Activated CD4-positive, alpha-beta T cell treated with anti-CD3 and anti-CD28 coated beads, Interleukin-10, Interleukin-2, amounts not matched to agents 100 ng/mL and 50 ng/mL, durations not matched to agents 16 hours and 8 hours (primary cell): ENCODE results near the gene NT5DC2.
A peak's percentile ranks its signal among the peaks of the same experiment; 100 is the strongest.

Source experiments
- DNase-seq: peaks from one replicate; pipeline ENCODE4 v3.0.0-alpha.2; 2020

The NT5DC2 gene

DNA sequence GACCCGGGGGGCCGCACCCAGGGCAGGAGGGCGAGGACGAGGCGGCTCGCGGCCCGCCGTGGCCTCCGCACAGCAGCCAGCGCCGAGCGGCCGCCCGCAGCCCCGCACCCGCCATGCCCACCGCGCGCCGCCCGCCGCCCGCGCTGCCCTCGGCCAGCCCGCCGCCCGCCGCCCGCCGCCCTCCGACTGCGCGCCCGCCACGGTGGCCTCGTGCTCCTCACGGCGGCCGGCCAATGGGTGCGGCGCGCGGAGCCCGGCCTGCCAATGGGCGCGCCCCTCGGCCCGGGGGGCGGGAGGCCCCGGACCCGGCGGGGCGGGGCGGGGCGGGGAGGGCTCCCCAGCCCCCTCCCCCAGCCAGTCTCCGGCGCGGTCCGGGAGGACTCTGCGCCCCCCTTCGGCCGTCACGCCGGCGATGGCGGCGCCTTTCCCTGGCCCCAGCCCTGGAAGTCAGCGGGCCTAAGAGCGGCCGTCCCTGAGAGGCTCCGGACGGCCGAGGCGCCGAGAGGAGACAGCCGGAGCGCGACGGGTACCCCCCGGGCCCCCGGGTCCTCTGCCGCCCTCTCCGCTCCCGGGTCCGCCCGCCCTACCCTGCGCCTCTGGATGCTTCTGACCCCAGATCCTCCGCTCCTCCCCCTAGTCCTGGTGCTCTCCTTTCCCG lies at the start of gene NT5DC2:
Gene NT5DC2 (minus strand): TSS at position 235 of the 658 bp plus-strand sequence. CDS start 120 bp downstream, at position 115.
- peak; percentile 84 for DNase-seq

GRCh38 chr3:52574056-52574965 lies 40.7 kb upstream of the NT5DC2 start:
- no peak for DNase-seq

DNA sequence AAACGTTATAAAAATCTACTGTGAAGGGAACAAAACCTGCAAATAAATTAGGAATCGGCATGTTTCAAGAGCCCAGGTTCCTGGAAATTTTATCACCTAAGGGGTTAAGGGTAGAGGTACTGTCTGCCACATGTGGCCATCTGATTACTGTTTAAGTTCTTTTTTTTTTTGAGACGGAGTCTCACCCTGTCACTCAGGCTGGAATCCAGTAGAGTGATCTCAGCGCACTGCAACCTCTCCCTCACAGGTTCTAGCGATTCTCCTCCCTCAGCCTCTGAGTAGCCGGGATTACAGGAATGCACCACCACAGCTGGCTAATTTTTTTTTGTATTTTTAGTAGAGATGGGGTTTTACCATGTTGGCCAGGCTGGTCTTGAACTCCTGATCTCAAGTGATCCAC lies 38.6 kb upstream of the NT5DC2 start:
- DNase-seq: no peak

GRCh38 chr3:52570076-52570475 lies 36.4 kb upstream of the NT5DC2 start:
- DNase-seq: no peak

DNA sequence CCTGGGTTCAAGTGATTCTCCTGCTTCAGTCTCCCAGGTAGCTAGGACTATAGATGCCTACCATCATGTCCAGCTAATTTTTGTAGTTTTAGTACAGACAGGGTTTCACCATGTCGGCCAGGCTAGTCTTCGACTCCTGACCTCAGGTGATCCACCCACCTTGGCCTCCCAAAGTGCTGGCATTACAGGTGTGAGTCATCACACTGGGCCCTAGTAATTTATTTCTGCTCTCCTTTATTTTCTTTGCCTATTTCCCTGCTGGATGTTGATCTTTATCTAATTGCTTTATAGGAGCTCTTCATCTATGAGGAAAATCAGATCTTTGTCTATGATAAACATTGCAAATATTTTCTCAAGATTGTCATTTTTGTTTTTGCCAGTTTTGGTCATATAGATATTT lies 34.4 kb upstream of the NT5DC2 start:
- DNase-seq: no peak

DNA sequence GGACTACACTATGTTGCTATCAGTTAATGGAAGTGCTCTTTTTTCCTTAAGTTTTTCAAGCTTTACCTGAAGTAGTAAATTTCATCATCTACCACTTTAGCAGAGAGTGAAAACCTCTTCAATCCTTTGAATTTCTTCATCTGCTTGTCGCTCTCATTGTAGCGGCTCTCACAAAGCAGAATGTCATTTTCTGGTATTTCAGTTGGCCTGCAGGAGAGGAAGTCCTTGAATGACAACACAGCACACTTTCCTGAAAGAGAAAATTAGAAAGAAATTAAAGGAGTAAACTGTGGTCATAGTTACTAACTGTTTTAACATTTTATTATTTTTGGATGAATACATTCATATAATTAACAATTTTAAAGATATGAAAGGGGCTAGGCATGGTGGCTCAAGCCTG lies 30.3 kb upstream of the NT5DC2 start:
- no peak for DNase-seq

DNA sequence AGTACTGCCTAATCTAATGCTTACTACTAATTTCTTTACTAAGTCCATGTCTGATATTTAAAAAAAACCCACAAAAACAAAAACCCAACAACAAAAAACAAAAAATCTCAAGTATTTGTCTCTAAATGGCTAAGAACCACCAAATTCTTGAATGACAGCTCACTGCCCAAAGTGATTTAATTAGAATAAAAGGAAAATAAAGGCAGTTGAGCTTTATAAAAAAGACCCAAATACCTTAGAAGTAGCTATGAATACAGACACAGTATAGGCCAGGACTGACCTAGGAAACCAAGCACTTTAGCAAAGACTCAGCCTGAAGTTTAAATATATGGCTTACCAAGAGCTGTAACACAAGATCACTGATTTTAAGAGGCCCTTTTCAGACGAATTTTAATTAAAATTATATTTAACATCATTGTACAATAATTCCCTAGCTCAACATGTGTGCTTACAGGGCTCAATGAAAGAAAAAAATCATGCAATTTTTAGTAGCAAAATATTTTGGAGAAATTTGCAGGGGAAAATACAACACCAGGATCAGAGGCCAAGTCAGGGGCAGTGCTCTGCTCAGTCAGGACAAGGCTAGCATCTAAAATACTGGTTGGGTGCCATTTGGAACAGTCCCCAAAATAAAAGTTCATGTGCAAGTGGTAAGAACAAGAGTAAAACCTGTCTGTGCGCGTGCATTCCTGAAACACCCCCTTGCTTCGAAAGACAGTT lies 27.5 kb upstream of the NT5DC2 start:
- no peak for DNase-seq

- no peak for DNase-seq
Measured at GRCh38 chr3:52558436-52558835, 24.8 kb upstream of the NT5DC2 start.

DNA sequence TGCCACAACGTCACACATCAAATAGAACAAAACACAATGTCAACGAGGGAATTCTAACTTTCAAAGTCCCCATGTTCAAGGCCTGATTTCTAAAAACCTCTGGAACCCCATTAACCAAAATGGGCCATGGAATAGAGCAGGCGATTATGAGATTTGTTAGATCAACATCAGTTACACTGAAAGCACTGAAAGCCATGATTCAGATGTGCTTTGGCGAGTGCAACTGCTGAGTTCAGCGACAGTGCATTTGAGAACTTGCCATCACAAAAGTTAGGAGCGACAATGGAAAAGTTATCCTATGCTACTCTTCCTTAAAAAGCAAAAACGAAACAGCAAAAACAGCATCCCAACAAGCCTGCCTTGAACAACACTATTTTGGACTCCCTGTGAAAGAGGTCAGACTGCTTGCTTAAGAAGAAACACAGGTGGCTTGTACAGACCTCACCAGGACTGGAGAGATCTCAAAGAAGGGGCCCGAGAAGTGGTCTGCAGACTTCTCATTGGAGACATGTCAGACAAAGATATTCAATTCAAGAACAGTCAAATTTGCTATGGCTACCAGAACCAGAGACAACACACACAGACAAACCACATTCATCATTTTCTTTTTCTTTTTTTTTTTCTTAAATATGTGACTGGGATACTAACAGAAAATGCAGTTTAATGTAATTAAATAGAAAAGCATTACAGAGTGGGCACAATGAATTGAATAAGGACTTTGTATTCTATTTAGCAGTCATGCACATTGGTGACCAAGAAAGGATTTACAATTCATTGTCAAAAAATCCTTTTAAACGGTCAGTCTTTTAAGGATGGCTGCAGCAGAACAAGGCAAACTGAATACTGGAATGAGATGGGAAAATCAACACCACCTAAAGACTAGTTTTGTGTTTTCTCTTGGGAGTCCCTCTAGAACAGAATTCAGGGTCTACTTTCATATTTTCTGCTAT lies 23.6 kb upstream of the NT5DC2 start:
- no peak for DNase-seq

GRCh38 chr3:52555056-52555455 lies 21.4 kb upstream of the NT5DC2 start:
- DNase-seq: no peak

DNA sequence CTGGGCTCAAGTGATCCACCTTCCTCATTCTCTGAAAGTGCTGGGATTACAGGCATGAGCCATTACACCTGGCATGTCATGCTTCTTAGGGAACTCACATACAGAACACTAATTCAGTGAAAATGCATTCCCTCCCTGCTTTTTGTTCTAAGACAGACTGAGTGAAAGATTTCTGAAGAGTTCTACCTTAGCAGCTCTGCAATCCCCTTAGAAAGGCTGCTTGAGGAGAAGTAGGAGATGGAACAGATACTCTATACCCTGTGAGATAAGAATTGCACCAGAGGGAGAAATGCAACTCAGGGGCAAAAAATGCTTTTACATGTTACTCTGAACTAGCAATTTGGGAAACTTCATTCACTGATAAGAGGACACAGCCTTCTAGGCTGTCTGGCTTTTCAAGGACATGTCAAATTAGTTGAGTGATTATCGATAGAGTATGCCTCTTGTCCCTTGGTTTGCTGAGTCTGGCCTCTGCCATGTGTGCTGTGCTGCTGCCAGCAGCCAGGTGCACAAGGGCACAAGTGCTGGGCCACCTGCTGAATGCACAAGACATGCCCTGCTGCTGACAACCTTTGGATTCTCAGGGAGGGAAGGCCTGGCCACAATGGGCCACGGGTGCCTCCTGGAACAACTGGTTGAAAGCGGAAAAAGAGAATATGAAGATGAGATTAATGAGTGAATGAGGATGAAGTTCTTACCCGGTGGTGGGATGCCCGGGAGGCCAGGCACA lies 20.5 kb upstream of the NT5DC2 start:
- DNase-seq: no peak

- no peak for DNase-seq
Measured at GRCh38 chr3:52552089-52552488, 18.4 kb upstream of the NT5DC2 start.

DNA sequence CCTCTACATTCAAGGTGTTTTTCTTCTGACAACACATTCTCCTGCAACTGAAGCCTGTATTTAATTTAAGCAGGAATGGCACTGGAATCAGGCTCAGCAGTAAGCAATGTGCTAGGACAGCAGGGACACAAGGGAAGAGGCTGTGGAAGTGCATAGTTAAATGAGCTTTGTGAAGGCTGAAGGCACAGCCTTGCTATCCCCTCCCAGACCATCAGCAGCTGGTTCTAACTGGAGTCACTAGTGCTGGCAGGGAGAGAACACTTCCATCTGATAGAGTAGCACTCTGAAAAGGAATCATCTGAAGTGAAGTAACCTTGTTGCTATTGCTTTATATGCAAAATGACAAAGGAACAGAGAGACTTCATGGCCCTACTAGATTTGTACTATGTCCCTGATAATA lies 17.5 kb upstream of the NT5DC2 start:
- DNase-seq: no peak

GRCh38 chr3:52547143-52547542 lies 13.5 kb upstream of the NT5DC2 start:
- DNase-seq: no peak

- no peak for DNase-seq
Measured at GRCh38 chr3:52546111-52546901, 12.6 kb upstream of the NT5DC2 start.

- no peak for DNase-seq
Measured at GRCh38 chr3:52544937-52545336, 11.3 kb upstream of the NT5DC2 start.

DNA sequence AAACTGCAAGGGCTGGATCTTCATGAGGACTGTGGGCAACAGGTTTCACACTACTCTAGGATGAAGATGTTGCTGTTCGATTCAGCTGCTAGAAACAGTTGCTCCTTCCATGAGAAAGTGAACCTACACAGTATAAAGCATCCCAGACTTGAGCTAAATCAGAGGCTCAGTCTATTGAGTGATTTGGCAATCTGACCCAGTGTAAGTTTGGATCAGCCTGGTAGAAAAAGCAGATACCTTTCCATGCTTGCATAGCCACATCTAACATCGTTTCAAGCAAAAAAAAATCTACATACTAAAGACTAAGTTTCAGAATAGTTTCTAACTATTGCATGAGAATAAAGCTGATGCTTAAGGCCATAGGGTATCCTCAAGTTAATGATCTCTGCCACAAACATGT lies 7.4 kb upstream of the NT5DC2 start:
- no peak for DNase-seq

DNA sequence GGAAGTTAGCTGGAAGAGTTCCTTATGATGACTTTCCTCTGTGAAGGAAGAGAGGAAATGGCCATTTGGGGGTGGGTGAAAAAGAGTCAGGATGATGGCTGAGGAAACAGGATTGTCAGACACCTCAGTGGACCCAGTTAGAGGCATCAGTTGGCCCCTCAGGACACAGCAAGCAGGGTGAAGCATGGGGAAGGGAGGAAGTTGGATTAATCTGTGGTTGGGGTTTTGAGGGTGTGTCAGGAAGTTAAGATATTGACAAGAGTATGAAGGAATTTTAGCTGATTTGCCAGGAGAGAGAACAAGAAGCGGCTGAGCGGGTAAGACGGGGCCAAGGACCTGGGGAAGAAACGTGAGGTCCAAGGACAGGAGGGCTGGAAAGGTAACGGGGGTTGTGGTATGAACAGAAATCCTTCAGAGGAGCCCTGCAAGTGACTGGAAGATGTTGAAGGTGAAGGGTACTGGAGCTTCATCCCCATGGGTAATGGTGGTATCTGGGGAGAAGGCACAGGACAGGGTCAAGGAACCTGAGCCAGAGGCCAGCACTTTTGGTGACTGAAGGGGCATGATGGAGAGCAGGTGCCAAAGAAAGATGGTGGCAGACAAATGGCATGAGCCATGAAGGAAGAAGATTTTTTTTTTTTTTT lies 5.5 kb upstream of the NT5DC2 start:
- DNase-seq: no peak

GRCh38 chr3:52537726-52538421 lies 4.2 kb upstream of the NT5DC2 start:
- DNase-seq: peak; percentile 12

DNA sequence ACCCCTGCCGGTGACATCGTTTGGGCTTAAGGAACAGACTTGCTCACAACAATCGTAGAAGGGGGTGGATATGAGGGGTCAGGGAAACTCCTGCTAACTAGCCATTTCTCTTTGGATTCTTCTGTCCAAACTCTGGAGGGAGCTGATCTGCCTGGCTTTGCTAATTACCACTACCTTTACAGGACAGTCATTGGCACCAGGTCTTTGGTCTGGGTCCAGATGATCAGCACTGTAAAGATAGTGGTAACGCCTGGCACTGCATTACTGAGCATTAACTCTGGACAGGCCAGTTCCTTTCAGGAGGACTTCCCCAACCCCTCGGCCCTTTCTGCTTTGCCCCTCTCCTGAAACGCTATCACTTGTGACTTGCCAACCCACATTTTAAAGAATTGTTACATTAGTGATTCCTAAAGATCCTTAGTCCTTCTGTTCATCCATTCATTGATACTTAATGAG lies 3.5 kb upstream of the NT5DC2 start:
- DNase-seq: peak; percentile 5
